DMS79 (cell line): ENCODE data around the gene THRB.

Experiments
- DNase-seq: peaks from one replicate; lab custom pipeline; 2025; lab: John Stamatoyannopoulos, UW

THRB gene

DNA sequence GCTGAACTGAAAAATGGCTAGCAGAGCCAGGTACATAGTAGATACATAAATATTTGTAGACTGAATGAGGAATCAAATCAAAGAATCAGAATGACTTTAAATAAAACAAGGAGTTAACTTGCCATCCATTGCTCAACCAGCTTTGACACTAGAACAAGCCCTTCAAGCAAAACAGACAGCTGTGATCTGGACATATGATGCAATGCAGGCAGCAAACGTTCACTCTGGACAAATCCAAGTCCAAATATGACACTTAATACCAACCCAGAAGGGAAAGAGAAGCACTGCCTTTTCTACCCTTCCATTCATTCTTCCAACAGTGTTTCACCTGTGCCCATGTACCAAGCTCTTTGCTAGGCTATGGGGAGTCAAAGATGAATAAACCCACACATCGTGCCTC lies 4.5 kb downstream of the THRB start:
- no peak for DNase-seq

GRCh38 chr3:24487325-24488262 lies 7.1 kb downstream of the THRB start:
- DNase-seq: no peak

GRCh38 chr3:24485511-24485910 lies 9.1 kb downstream of the THRB start:
- DNase-seq: no peak

DNA sequence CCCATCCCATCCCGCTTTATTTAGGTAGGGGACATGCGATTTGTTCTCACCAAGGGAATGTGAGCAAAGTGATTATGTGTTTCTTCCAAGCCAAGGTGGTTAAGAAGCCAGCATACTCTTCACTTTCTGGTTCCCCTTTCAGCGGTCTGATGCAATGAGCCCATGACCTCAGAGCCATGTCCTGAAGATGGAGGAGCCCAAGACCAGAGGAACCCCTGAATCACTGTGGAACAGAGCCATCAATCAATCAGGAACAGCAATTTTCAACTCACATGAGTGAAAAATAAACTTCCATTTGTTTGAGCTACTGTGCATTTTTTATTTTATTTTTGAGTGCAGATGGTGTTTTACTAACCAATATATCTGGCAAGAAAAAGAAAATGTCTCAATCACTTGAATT lies 10.8 kb downstream of the THRB start:
- no peak for DNase-seq

DNA sequence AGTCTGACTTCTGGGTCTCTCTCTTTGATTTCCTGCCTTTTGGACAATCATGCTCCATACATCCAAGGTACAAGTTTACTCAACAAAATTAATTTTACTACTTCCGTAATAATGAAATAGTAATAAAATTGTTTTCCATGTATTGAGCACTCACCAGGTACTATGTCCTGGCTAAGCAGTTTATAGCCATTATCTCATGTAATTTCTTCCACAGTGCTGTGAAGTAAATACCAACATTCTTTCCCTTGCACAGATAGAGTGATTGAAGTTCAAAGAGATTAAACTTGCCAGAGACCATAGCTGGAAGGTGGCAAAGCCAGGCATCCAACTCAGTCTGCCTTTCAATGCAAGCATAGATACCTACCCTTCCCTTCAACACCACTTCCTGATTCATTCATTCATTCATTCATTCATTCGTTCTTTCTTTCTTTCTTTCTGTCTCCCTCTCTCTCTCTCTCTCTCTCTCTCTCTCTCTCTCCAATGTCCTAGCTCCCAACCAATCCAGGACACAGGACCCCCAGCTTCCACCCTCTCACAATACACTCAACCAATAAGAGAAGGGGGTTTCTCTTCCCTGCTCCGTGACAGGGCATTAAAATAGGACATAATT lies 12.4 kb downstream of the THRB start:
- no peak for DNase-seq

DNA sequence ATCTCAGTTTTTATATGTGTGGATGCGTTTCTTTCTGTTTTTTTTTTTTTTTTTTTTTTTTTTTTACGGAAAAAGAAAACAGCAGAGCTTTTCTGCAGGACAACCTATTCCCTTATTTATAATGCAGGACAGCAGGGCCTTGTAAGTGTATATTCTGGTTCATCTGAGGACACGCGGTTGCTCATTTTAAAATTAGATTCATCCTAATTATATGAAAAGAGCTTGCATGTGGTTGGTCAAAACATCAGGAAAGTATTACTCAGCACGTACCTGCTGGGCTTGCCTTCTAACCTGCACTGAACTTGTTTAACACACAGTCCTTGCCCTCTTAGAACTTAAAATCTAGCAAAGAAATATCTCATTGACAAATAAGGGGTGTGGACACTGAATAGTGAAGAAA lies 13.5 kb downstream of the THRB start:
- DNase-seq: no peak

- DNase-seq: no peak
Measured at GRCh38 chr3:24480497-24480896, 14.2 kb downstream of the THRB start.

DNA sequence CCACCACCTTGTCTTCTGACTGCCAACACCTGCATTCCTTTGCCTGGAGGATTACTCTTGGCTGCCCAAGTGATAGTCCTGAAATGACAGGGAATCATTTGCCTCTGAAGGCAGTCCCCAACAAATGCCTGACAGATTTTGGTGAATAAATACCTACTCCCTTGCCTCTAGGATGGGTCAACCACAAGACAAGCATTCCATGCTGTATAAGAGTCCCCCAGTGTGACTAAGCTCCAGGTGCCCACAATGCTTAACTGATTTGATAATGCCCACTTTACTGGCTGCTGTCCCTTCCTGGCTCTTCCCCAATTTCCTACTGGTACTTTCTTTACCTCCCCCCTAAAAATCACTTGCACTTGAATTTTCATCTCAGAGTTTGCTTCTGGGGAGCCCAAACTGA lies 14.8 kb downstream of the THRB start:
- no peak for DNase-seq

GRCh38 chr3:24476871-24477656 lies 17.6 kb downstream of the THRB start:
- DNase-seq: no peak

DNA sequence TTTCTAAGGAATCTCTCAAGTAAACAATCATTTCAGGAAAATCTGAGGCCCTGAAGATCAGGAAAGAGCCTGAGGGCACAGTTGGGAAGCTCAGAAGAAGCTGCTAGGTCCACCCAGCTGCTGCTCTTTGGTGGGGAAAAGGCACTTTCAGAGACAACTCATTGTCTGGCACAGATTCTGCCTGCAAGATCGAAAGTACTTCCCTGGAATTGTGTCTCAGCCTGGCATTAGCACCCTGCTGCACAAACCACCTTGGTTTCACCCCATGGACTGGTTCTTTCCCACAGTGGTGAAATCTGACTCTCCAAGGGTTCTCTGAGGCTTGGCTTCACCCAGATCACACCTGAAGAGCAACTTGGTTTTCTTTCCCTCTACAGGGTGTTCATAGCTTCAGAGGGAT lies 18.7 kb downstream of the THRB start:
- DNase-seq: no peak

- no peak for DNase-seq
Measured at GRCh38 chr3:24474862-24475261, 19.8 kb downstream of the THRB start.

GRCh38 chr3:24472358-24472757 lies 22.3 kb downstream of the THRB start:
- no peak for DNase-seq

- no peak for DNase-seq
Measured at GRCh38 chr3:24471486-24471885, 23.2 kb downstream of the THRB start.

DNA sequence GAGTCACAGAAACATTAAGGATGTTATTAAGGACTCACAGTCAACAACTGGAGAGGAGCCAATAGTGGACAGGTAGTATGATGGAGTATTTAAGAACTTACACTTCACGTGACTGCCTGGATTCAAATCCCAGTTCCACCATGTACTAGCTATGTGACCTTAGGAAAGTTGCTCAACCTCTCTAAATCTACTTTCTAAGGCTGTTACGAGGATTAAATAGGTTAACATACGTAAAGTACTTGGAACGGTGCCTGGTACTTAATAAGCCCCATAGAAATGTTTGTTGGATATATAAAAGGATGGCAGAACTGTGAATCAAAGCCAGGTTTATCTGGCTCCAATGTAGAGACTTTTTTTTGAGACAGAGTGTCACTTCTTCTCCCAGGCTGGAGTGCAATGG lies 24.4 kb downstream of the THRB start:
- no peak for DNase-seq

DNA sequence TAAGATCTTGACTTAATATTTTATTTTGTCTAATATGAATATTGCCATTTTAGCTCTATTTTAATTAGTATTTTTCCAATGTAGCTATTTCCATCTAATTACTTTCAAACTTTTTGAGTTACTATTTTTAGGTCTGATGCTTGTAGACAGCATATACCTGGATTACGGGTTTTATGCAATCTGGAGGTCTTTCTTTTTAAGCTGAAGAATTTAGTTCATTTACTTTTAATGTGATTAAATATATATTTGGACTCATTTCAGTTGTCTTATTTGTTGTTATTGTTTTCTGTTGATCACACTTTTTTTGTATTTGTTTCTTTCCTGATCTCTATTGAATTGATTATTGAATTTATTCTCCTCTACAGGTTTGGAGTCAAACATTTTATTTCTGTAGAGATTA lies 30.3 kb downstream of the THRB start:
- no peak for DNase-seq

DNA sequence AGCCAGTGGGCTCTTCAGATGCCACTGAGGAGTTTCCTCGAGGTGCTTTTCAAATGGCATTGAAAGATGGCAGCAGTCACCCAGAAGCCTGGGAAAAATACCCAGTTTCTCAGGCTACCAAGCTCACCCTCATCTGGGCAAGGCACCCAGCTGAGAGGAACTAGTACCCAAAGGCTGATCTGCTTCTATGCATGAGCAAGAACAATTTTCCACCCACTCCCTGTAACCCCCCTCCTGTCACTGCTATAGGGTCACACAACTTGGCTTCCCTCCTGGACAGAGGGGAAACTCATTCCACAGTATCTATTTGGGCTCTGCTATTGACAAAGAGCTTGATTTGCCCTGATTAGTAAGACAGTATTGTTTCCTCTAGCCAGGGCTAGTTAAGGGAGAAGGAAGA lies 31.9 kb downstream of the THRB start:
- DNase-seq: no peak

- no peak for DNase-seq
Measured at GRCh38 chr3:24460974-24461373, 33.7 kb downstream of the THRB start.

DNA sequence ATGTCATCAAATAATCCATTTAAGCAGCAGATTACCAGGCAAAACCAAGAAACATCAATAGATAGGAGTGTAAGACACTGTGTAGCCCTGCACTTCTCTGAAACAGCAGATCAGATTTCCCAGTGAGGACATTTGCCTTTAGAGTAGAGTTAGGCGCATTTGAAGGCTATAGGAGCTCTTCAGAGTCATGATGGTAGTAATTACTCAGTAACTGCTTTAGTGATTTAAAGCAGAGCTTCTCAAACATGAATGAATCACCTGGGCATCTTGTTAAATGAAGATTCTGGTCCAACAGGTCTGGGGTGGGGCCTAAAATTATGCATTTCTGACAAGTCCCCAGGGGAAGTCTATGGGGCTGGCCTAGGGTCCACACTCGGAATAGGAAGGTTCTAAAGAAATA lies 36.9 kb downstream of the THRB start:
- no peak for DNase-seq

DNA sequence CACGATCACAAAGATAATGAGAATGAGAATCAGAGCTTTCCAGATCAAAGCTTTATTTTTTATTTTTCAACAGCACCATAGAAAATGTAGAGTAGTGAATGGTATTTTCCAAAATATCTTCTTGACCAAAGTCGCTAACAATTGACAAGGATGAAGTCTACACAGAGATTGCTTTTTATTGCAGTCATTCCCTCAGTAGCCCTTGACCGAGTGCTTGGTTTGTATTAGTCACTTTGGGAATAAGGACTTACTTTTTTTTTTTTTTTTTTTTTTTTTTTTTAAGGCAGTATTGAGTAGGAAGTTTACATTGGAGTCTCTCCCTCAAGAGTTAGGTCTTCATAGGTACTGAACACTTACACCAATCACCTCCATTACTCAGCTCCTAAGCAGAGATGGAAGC lies 39.8 kb downstream of the THRB start:
- DNase-seq: no peak

- DNase-seq: no peak
Measured at GRCh38 chr3:24454393-24454792, 40.3 kb downstream of the THRB start.

- no peak for DNase-seq
Measured at GRCh38 chr3:24451461-24452099, 43.1 kb downstream of the THRB start.

DNA sequence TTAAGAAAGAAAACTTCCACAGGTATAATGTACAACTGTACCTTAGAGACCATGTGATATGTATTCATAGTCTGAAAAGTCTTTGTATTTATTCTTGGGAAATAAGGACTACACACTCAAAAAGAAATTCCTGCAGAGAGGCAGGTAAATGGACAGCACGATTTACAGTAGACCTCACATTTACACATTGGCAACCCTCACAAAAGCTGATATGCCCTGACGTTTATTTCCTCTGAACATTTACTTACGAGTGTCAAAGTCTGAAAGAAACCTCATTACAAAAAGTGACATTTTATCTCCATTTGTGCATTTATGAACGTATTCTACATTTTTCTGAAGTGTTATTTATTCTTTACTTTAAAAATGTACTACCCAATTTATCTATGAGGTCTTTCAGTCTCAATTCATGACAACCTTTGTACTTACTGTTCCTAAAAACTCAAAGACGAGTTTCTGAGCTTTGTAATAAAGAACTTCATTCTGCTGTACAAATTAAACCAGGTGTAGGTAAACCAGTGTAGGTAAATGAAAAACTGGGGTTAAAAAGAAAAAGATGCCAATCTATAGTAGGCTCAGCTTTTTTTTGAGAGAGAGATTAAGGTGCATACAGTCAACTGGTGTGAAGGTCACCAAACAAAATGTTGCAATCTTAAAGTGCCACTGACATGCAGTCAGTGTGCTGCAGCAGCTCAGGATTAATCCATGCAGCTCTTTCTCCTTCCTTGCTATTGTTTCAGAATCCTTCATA lies 44.3 kb downstream of the THRB start:
- DNase-seq: no peak
